ENCODE data around the gene ARL8A.
"Not testable (repeated sequence)": the region's sequence is repeated elsewhere in the genome, so short reads cannot be mapped to it uniquely, and the experiment has no call there.

Gene ARL8A

DNA sequence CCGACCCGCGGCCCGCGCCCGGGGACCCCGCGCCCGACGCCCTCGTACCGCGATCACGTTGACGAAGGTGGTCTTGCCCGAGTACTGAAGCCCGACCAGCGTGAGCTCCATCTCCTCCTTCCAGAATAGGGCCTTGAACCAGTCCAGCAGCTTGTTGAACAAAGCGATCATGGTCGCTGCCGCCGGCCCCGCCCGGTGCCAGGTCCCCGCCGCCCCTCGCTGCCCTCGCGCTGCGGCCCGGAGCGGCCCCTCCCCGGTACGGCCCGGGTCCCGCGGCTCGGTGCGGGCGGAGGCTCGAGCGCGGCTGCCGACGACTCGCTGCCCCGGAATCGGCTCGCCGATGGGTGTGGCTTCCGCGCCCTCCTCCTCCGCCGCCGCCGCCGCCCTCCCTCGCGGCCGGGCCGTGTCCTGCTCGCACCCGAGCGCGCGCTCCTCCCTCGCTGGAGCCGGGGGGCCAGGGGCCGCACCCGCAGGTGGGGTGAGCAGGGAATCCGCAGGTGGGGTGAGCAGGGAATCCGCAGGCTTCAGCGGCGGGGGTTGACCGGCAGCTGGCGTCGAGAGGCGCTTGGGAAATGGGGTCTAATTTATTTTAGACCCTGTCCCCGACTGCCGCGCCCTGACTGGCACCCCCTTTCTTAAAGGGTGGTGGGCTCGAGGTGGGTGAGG is at the start of gene ARL8A:
ARL8A (minus strand) TSS at position 336 of the 666 bp plus-strand sequence; CDS start at position 171, 165 bp downstream.
- H3K4me1 ChIP-seq: peaks cover 12% of the 10 kb centered on the region
- H3K9me3 ChIP-seq: no peaks in the 10 kb centered on the region
- H3K27me3 ChIP-seq (ENCODE audit: low read depth): no peaks in the 10 kb centered on the region
- peaks cover 6% of the 10 kb centered on the region; the same call in 1 of the 2 replicates for H3K36me3 ChIP-seq (replicated peaks)
- in situ Hi-C loops (cut with MboI; ENCODE audit: low sequenced_read_pairs): no loop called here
- H3K4me3 ChIP-seq: peak within 1 kb of the TSS; percentile 76
- DNase-seq (ENCODE audit: low spot score in 2 of 2): peak; percentile 53 to 80

GRCh38 chr1:202194328-202194648 is 49.8 kb upstream of the ARL8A start:
- no peaks in the 10 kb centered on the region for H3K36me3 ChIP-seq (replicated peaks)
- peaks cover 27% of the 10 kb centered on the region for H3K27me3 ChIP-seq (ENCODE audit: low read depth)
- in situ Hi-C loops (cut with MboI; ENCODE audit: low sequenced_read_pairs): no loop called here
- DNase-seq (ENCODE audit: low spot score in 2 of 2): no peak
- H3K9me3 ChIP-seq: no peaks in the 10 kb centered on the region
- no peaks in the 10 kb centered on the region for H3K4me1 ChIP-seq
- no peak overlapping the region for H3K4me3 ChIP-seq

DNA sequence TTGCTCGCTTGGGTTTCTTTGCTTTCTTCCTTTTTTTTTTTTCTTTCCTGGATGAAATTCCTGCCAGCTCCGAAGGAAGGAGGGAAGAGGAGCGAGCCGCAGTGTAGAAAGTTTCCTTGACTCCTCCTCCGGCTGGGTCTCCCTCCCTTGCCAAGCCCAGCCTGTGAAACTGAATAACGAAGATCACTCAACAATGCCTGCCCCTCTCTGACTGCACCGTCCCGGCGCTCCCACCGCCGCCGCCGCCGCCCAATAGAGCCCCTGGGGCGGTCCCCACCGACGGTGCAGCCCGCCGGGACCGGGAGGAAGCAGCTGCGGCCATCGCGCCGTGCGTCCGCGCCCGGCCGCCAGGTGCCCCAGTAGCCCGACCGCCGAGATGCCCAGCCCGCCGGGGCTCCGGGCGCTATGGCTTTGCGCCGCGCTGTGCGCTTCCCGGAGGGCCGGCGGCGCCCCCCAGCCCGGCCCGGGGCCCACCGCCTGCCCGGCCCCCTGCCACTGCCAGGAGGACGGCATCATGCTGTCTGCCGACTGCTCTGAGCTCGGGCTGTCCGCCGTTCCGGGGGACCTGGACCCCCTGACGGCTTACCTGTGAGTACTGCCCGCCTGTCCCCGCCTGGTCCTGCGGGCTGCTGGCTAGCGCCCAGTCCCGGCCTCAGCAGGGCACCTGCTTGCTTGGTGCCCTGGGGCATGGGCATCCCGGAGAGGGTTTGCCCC is 49.2 kb upstream of the ARL8A start, which contains the start of gene LGR6:
LGR6 (plus strand) TSS at position 186 of the 714 bp plus-strand sequence; CDS start at position 377, 191 bp downstream.
- DNase-seq (ENCODE audit: low spot score in 2 of 2): no peak
- Histone ChIP-seq H3K9me3 (no peaks in the 10 kb centered on the region), H3K4me3 (no peak within 1 kb of the TSS), H3K4me1 (no peaks in the 10 kb centered on the region), H3K27me3 (ENCODE audit: low read depth) (peaks cover 27% of the 10 kb centered on the region), H3K36me3 (replicated peaks) (no peaks in the 10 kb centered on the region)
- in situ Hi-C loops (cut with MboI; ENCODE audit: low sequenced_read_pairs): no loop called here

DNA sequence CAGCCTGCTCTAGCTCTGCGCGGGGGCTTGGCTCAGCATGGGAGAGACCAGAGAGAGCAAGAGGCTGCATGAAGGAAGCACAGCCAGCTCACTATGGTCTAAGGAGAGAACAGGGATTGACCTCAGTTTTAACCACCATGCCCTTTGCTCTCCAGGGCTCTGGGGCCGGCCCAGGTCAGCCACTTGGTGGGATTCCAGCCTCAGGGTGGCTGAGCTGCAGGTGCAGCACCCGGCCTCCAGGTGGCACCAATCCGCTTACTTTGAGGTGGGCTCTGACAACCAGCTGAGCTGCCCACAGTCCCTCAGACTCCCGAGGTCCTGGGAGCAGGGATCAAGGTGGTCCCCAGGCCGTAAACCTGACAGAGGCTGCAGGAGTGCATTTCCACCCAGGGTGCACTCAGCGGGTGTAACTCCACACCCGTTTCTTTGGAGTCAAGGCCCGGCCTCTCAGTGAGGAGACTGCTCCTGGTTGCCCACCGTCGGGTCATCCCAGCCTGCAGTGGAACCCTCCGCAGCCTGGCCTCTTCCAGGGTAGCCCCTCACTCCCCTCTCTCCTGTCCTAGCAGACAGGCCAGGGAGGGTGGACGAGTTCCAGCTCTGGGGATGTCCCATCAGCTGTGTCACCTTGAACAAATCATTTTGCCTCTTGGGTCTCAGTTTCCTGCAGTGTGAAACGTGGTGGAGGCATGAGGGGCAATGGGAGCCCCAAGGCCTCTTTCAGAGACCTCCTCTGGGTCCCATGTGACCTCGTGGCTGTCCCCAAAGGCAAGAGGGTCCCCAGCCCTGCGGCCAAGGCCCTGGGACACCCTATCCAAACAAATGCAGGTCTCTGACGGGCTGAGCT is 48.5 kb upstream of the ARL8A start:
- in situ Hi-C loops (cut with MboI; ENCODE audit: low sequenced_read_pairs): no loop called here
- Histone ChIP-seq H3K27me3 (ENCODE audit: low read depth) (peaks cover 27% of the 10 kb centered on the region), H3K36me3 (replicated peaks) (no peaks in the 10 kb centered on the region), H3K4me1 (no peaks in the 10 kb centered on the region), H3K9me3 (no peaks in the 10 kb centered on the region), H3K4me3 (no peak overlapping the region)
- DNase-seq (ENCODE audit: low spot score in 2 of 2): peak; percentile 46 to 79

- H3K9me3 ChIP-seq; H3K4me3 ChIP-seq; H3K4me1 ChIP-seq; H3K36me3 ChIP-seq (replicated peaks); DNase-seq (ENCODE audit: low spot score in 2 of 2); in situ Hi-C loops (cut with MboI; ENCODE audit: low sequenced_read_pairs): not testable (repeated sequence)
- peaks cover 27% of the 10 kb centered on the region for H3K27me3 ChIP-seq (ENCODE audit: low read depth)
Measured at GRCh38 chr1:202191391-202191790, 46.9 kb upstream of the ARL8A start.

DNA sequence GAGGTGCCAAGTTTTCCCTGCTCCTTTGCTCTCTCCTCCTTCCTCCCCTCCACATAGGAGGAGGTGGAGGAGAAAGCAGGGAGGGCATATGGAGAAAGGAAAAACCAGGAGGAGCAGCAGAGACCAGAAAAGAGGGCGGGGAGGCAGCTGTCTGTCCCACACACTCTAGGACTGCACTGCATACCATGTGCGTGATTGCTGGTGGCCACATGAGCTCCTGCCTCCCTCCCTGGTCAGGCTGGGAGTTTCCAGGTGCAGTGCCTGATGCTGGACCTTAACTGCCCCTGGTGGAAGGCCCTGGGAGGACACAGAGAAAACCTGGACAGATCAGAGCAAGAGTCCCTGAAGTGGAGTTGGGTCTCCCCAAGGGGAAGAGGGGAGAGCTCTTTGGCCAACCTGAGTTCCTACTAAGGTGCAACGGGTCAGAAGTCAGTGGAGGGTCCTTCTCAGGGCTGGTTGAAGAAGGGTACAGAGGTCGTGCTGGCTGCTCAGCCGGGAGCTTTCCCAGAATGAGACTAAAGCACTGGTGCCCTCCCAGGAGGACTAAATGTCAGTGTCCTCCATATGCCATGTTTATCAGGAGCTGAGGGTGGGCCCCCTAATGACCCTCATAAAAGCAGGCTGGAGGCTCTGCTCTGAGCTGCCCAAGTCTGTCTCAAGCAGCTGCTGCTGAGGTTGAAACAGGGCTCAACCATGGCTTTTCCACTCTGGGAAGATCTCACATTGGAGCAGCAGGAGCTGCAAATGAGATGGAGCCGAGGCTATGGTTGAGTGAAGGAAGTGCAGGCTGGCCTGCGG is 45.6 kb upstream of the ARL8A start:
- in situ Hi-C loops (cut with MboI; ENCODE audit: low sequenced_read_pairs): loop anchor here (5.0 kb wide), 2 partner anchors 127 to 527 kb away; no protein-coding TSS in a partner anchor
- Histone ChIP-seq H3K27me3 (ENCODE audit: low read depth) (peaks cover 21% of the 10 kb centered on the region), H3K9me3 (no peaks in the 10 kb centered on the region), H3K4me1 (no peaks in the 10 kb centered on the region), H3K4me3 (no peak overlapping the region), H3K36me3 (replicated peaks) (no peaks in the 10 kb centered on the region)
- DNase-seq (ENCODE audit: low spot score in 2 of 2): no peak

- H3K4me3 ChIP-seq: no peak overlapping the region
- no peaks in the 10 kb centered on the region for H3K9me3 ChIP-seq
- no peaks in the 10 kb centered on the region for H3K36me3 ChIP-seq (replicated peaks)
- DNase-seq (ENCODE audit: low spot score in 2 of 2): peak; percentile 39 to 89
- no peaks in the 10 kb centered on the region for H3K4me1 ChIP-seq
- in situ Hi-C loops (cut with MboI; ENCODE audit: low sequenced_read_pairs): loop anchor here (5.0 kb wide), 2 partner anchors 128 to 528 kb away; no protein-coding TSS in a partner anchor
- peaks cover 15% of the 10 kb centered on the region for H3K27me3 ChIP-seq (ENCODE audit: low read depth)
Measured at GRCh38 chr1:202189001-202189790, 44.7 kb upstream of the ARL8A start.

GRCh38 chr1:202187697-202188407 is 43.3 kb upstream of the ARL8A start:
- H3K4me3 ChIP-seq: no peak overlapping the region
- H3K9me3 ChIP-seq: no peaks in the 10 kb centered on the region
- peaks cover 2% of the 10 kb centered on the region for H3K27me3 ChIP-seq (ENCODE audit: low read depth)
- no peaks in the 10 kb centered on the region for H3K36me3 ChIP-seq (replicated peaks)
- no peak for DNase-seq (ENCODE audit: low spot score in 2 of 2)
- H3K4me1 ChIP-seq: no peaks in the 10 kb centered on the region
- in situ Hi-C loops (cut with MboI; ENCODE audit: low sequenced_read_pairs): loop anchor here (5.0 kb wide), 2 partner anchors 129 to 529 kb away; no protein-coding TSS in a partner anchor

DNA sequence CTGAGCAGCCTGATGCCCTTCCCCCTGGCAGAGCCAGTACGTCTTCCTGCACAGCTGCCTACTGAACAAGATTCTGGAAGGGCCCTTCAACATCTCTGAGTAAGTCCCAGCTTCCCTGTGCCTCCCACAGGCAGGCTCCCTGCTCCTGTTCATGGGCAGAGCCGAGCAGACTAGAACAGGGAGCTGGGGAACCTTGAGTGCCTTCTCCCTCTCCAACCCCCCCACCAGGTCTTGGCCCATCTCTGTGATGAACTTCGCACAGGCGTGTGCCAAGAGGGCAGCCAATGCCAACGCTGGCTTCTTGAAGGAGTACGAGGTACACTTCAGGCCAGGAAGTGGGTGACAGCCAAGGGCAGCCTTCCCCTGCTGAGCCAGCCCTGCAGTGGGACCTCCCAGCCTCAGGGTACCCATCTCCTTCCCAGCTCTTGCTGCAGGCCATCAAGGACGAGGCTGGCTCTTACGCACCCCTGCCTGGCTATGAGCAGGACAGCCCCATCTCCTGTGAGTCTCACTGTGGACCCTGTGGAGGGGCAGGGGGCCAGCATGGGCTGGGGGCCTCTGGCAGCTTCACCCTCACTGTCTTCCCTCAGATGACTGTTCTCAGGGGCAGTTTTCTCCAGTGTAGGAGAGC is 42.6 kb upstream of the ARL8A start:
- in situ Hi-C loops (cut with MboI; ENCODE audit: low sequenced_read_pairs): loop anchor here (5.0 kb wide), 2 partner anchors 130 to 530 kb away; no protein-coding TSS in a partner anchor
- Histone ChIP-seq H3K9me3 (no peaks in the 10 kb centered on the region), H3K4me1 (no peaks in the 10 kb centered on the region), H3K4me3 (no peak overlapping the region), H3K27me3 (ENCODE audit: low read depth) (no peaks in the 10 kb centered on the region), H3K36me3 (replicated peaks) (no peaks in the 10 kb centered on the region)
- DNase-seq (ENCODE audit: low spot score in 2 of 2): no peak

DNA sequence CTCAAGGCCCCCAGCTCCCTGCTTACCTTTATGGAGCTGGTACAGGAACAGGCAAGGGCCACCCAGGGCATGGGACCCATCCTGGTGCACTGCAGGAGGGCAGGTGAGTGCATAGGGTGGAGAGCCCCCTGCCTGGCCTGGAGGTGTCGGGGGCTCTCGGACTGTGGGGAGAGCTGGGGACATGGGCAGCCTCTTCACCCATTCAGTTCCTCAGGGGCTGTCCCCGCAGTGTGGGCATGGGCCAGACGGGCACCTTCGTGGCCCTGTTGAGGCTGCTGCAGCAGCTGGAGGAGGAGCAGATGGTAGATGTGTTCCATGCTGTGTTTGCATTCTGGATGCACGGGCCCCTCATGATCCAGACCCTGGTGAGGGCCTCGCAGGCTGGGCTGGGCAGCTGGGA is 41.8 kb upstream of the ARL8A start:
- H3K27me3 ChIP-seq (ENCODE audit: low read depth): no peaks in the 10 kb centered on the region
- no peak for DNase-seq (ENCODE audit: low spot score in 2 of 2)
- no peaks in the 10 kb centered on the region for H3K4me1 ChIP-seq
- H3K4me3 ChIP-seq: no peak overlapping the region
- H3K36me3 ChIP-seq (replicated peaks): no peaks in the 10 kb centered on the region
- in situ Hi-C loops (cut with MboI; ENCODE audit: low sequenced_read_pairs): loop anchor here (5.0 kb wide), 2 partner anchors 131 to 531 kb away; no protein-coding TSS in a partner anchor
- no peaks in the 10 kb centered on the region for H3K9me3 ChIP-seq

DNA sequence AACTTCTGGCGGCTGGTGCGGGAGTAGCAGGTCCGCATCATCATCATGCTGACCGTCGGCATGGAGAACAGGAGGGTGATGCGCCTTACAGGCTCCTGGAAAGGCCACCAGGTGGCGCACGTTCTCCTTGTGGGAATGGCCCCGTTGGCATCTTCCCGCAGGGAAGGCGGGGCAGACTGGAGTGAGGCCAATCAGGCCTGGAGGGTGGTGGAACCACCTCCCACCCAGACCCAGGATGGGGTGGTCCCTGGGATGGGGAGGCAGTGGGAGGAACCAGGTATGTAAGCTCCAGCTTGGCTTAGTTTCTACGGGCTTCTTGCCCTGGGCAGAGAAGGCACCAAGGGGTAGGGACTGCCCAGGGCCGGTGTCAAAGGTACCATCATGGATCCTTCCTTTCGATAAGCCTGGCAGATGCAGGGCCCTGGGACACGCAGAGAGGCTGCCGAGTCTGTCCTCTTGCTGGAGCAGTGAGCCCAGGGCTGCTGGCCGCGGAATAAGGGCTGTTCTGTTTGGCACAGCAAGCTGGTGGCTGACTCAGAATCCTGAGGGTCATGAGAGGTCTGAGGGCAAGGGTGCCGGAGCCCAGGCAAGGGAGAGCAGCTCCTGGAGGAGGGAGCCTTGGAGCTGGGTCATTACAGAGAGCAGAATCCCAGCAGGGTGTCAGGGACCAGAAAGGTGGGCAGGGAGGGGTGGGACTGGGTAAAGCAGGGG is 40.4 kb upstream of the ARL8A start:
- in situ Hi-C loops (cut with MboI; ENCODE audit: low sequenced_read_pairs): loop anchor here (5.0 kb wide), 2 partner anchors 132 to 532 kb away; no protein-coding TSS in a partner anchor
- peak; percentile 82 to 95 for DNase-seq (ENCODE audit: low spot score in 2 of 2)
- no peaks in the 10 kb centered on the region for H3K4me1 ChIP-seq
- H3K9me3 ChIP-seq: no peaks in the 10 kb centered on the region
- H3K27me3 ChIP-seq (ENCODE audit: low read depth): no peaks in the 10 kb centered on the region
- no peaks in the 10 kb centered on the region for H3K36me3 ChIP-seq (replicated peaks)
- H3K4me3 ChIP-seq: no peak overlapping the region

All from HAP-1 (cell line).